ENCODE measurements around the gene EML3.
A peak's percentile ranks its signal among the peaks of the same experiment; 100 is the strongest.
"Not testable (repeated sequence)": the region's sequence is repeated elsewhere in the genome, so short reads cannot be mapped to it uniquely, and the experiment has no call there.

The EML3 gene

GRCh38 chr11:62644220-62644619 lies 31.6 kb upstream of the EML3 start:
- in situ Hi-C loops (cut with MboI; ENCODE audit: low sequenced_read_pairs, unreplicated experiment) = no loop called here
- TF ChIP-seq, protein P1, sequence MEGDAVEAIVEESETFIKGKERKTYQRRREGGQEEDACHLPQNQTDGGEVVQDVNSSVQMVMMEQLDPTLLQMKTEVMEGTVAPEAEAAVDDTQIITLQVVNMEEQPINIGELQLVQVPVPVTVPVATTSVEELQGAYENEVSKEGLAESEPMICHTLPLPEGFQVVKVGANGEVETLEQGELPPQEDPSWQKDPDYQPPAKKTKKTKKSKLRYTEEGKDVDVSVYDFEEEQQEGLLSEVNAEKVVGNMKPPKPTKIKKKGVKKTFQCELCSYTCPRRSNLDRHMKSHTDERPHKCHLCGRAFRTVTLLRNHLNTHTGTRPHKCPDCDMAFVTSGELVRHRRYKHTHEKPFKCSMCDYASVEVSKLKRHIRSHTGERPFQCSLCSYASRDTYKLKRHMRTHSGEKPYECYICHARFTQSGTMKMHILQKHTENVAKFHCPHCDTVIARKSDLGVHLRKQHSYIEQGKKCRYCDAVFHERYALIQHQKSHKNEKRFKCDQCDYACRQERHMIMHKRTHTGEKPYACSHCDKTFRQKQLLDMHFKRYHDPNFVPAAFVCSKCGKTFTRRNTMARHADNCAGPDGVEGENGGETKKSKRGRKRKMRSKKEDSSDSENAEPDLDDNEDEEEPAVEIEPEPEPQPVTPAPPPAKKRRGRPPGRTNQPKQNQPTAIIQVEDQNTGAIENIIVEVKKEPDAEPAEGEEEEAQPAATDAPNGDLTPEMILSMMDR (IDR thresholded peaks at IDR 0.05; ENCODE audit: borderline replicate concordance, control extremely low read depth, extremely low read depth, insufficient read depth, missing control alignments) = no peak
- no peak for DNase-seq (ENCODE audit: low spot score)

DNA sequence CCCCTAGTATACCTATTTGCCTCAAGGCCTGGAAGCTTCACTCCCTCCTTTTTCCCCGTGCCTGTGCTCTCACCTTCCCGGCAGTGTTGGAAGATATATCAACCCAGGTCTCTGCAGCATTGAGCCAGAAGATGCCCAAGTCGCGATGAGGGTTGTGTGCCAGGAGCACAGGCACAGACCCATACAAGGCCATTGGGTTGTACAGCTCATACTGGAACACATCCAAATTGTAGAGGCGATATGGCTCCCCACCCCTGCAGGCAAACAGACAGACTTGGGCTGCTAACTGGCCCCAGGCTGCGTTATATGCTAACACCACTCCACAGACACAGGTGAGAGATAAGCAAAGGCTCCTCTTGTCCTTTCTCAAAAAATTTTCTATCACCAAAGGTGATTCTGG lies 19.9 kb upstream of the EML3 start:
- no peak for DNase-seq (ENCODE audit: low spot score)
- in situ Hi-C loops (cut with MboI; ENCODE audit: low sequenced_read_pairs, unreplicated experiment) = no loop called here
- TF ChIP-seq, protein P1 (IDR thresholded peaks at IDR 0.05; ENCODE audit: borderline replicate concordance, control extremely low read depth, extremely low read depth, insufficient read depth, missing control alignments) = no peak

GRCh38 chr11:62627713-62628112 lies 15.1 kb upstream of the EML3 start:
- TF ChIP-seq, protein P1 (IDR thresholded peaks at IDR 0.05; ENCODE audit: borderline replicate concordance, control extremely low read depth, extremely low read depth, insufficient read depth, missing control alignments) = no peak
- in situ Hi-C loops (cut with MboI; ENCODE audit: low sequenced_read_pairs, unreplicated experiment) = no loop called here
- DNase-seq (ENCODE audit: low spot score) = no peak

DNA sequence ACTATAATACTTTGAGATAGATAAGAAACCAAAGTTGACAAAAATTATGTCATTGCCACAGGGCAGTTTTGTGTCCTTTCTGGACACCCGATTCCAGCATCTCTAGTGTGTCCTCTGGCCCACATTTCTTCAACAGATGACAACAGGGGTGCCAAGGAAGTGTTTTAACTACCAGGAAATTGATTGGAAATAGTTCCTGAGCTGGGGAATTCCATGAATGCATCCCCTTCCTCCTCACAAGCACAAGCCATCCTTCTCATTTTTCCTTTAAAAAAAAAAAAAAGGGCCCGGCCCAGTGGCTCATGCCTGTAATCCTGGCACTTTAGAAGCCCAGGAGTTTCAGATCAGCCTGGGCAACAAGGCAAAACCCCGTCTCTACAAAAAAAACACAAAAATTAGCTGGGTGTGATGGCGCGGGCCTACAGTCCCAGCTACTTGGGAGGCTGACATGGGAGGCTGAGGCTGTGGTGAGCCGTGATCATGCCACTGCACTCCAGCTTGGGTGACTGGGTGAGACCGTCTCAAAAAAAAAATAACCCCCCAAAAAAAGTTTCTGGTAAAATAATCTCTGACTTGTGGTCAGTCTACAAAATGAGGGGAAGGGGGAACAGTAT lies 10.0 kb upstream of the EML3 start:
- no peak for DNase-seq (ENCODE audit: low spot score)
- in situ Hi-C loops (cut with MboI; ENCODE audit: low sequenced_read_pairs, unreplicated experiment) = no loop called here
- TF ChIP-seq, protein P1 (IDR thresholded peaks at IDR 0.05; ENCODE audit: borderline replicate concordance, control extremely low read depth, extremely low read depth, insufficient read depth, missing control alignments) = no peak

GRCh38 chr11:62621567-62622470 lies 9.2 kb upstream of the EML3 start, which contains the start of gene B3GAT3:
TSS of gene B3GAT3 (minus strand) at chr11:62621986. CDS start at chr11:62621947, 39 bp downstream.
- TF ChIP-seq, protein P1 (IDR thresholded peaks at IDR 0.05; ENCODE audit: borderline replicate concordance, control extremely low read depth, extremely low read depth, insufficient read depth, missing control alignments) = no peak
- DNase-seq (ENCODE audit: low spot score) = peak; percentile 98
- in situ Hi-C loops (cut with MboI; ENCODE audit: low sequenced_read_pairs, unreplicated experiment) = no loop called here

- TF ChIP-seq, protein P1 (IDR thresholded peaks at IDR 0.05; ENCODE audit: borderline replicate concordance, control extremely low read depth, extremely low read depth, insufficient read depth, missing control alignments) = no peak
- in situ Hi-C loops (cut with MboI; ENCODE audit: low sequenced_read_pairs, unreplicated experiment) = no loop called here
- DNase-seq (ENCODE audit: low spot score) = no peak
These were observed 8.5 kb upstream of the EML3 start for GRCh38 chr11:62621027-62621566.

DNA sequence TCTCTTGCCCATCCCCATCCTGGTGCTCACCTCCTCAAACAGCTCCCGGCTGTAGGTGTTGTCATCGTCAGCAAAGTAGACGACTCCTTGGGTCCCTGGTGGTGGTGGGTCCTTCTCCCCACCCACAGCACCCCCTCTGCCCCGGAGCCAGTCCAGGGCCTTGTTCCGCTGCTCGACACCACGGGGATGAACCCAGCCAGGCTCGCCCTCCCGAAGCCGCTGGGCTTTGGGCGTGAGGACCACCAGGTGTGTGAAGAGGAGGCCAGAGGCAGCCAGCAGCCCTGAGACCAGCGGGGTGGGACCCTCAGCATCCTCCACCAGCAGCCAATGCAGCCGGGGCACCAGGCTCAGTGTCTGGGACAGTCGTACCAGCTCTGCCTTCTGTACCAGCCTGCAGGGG lies 4.4 kb upstream of the EML3 start:
- DNase-seq (ENCODE audit: low spot score); in situ Hi-C loops (cut with MboI; ENCODE audit: low sequenced_read_pairs, unreplicated experiment): not testable (repeated sequence)

Data from GM13976 (cell line).